GM12892 (cell line): ENCODE measurements around the gene DOCK4.

Source experiments
- POLR2AphosphoS5 ChIP-seq: IDR thresholded peaks from 2 replicates; pipeline ENCODE4 v1.6.1; 2011; ENCODE audit warnings: low read depth, low read length, control low read depth
- TAF1 ChIP-seq: IDR thresholded peaks from 2 replicates; pipeline ENCODE4 v1.6.1; 2011; ENCODE audit warnings: low read depth, mild to moderate bottlenecking, control low read depth, low read length, borderline replicate concordance

GRCh38 chr7:112228632-112229031 is 22.4 kb upstream of the DOCK4 start:
- TF ChIP-seq POLR2AphosphoS5 (no peak), TAF1 (no peak)
